HepG2 (cell line): ENCODE measurements around the gene TLL2.

Experiments
- DMTF1 ChIP-seq: sonication (generic); formaldehyde crosslinking; IDR thresholded peaks from 2 replicates; pipeline ENCODE4 v1.4.0; 2020; ENCODE audit warnings: mild to moderate bottlenecking, missing genetic modification reagents
- FOSL2 ChIP-seq: sonication (generic); formaldehyde crosslinking; IDR thresholded peaks from 2 replicates; pipeline ENCODE4 v1.4.0; 2020; ENCODE audit warnings: missing genetic modification reagents
- GMEB1 ChIP-seq: sonication (generic); formaldehyde crosslinking; IDR thresholded peaks from 2 replicates; pipeline ENCODE4 v1.5.1; 2020; ENCODE audit warnings: missing genetic modification reagents, mild to moderate bottlenecking, borderline replicate concordance
- MED13 ChIP-seq: sonication (generic); formaldehyde crosslinking; IDR thresholded peaks from 2 replicates; pipeline ENCODE4 v1.5.0; 2020; ENCODE audit warnings: missing genetic modification reagents
- ZNF710 ChIP-seq: sonication (generic); formaldehyde crosslinking; IDR thresholded peaks from 2 replicates; pipeline ENCODE4 v1.5.0; 2020; ENCODE audit warnings: mild to moderate bottlenecking, missing genetic modification reagents, borderline replicate concordance
- ZNF766 ChIP-seq: sonication (generic); formaldehyde crosslinking; IDR thresholded peaks from 2 replicates; pipeline ENCODE4 v1.5.0; 2020; ENCODE audit warnings: missing genetic modification reagents, borderline replicate concordance
- ZSCAN22 ChIP-seq: sonication (generic); formaldehyde crosslinking; IDR thresholded peaks from 2 replicates; pipeline ENCODE4 v1.4.0; 2020; ENCODE audit warnings: mild to moderate bottlenecking, missing genetic modification reagents
- TF ChIP-seq, protein P1 (sequence below): sonication (generic); formaldehyde crosslinking; IDR thresholded peaks from 2 replicates; pipeline ENCODE4 v1.8.0; 2022; ENCODE audit warnings: missing genetic modification reagents, mild to moderate bottlenecking, inconsistent platforms, borderline replicate concordance
- TF ChIP-seq, protein P2 (sequence below): sonication (generic); formaldehyde crosslinking; IDR thresholded peaks from 2 replicates; pipeline ENCODE4 v1.5.0; 2020; ENCODE audit warnings: mild to moderate bottlenecking, missing genetic modification reagents, moderate library complexity

- TF ChIP-seq MED13 (CRISPR knock-in tag) (no peak), ZNF710 (CRISPR knock-in tag) (no peak), DMTF1 (CRISPR knock-in tag) (no peak), ZSCAN22 (CRISPR knock-in tag) (no peak), GMEB1 (no peak), FOSL2 (no peak), ZNF766 (no peak)
- TF ChIP-seq, protein P1, sequence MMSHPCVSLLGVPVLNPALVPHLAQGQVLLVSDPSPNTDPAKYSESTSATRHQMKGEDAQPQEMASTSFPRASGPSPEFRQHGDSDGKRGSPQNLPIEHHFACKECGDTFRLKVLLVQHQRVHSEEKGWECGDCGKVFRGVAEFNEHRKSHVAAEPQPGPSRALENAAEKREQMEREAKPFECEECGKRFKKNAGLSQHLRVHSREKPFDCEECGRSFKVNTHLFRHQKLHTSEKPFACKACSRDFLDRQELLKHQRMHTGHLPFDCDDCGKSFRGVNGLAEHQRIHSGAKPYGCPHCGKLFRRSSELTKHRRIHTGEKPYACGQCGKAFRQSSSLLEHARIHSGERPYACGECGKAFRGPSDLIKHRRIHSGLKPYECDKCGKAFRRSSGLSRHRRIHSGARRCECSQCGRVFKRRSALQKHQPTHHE (CRISPR knock-in tag), result no peak
- TF ChIP-seq, protein P2, sequence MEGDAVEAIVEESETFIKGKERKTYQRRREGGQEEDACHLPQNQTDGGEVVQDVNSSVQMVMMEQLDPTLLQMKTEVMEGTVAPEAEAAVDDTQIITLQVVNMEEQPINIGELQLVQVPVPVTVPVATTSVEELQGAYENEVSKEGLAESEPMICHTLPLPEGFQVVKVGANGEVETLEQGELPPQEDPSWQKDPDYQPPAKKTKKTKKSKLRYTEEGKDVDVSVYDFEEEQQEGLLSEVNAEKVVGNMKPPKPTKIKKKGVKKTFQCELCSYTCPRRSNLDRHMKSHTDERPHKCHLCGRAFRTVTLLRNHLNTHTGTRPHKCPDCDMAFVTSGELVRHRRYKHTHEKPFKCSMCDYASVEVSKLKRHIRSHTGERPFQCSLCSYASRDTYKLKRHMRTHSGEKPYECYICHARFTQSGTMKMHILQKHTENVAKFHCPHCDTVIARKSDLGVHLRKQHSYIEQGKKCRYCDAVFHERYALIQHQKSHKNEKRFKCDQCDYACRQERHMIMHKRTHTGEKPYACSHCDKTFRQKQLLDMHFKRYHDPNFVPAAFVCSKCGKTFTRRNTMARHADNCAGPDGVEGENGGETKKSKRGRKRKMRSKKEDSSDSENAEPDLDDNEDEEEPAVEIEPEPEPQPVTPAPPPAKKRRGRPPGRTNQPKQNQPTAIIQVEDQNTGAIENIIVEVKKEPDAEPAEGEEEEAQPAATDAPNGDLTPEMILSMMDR (CRISPR knock-in tag), result no peak
These were observed 196.5 kb downstream of the TLL2 start for GRCh38 chr10:96317067-96317833.
